SK-N-MC (cell line): ENCODE measurements around the gene ETNK1.

Experiments
- EZH2 ChIP-seq: fragments of 200-600 bp; sonication (generic); IDR thresholded peaks from one replicate; pipeline ENCODE4 v1.6.1; 2017; ENCODE audit warnings: antibody characterized with exemption
- POLR2AphosphoS5 ChIP-seq: IDR thresholded peaks from 2 replicates; pipeline ENCODE4 v1.6.1; 2012; ENCODE audit warnings: mild to moderate bottlenecking, low read depth, low read length, borderline replicate concordance

DNA sequence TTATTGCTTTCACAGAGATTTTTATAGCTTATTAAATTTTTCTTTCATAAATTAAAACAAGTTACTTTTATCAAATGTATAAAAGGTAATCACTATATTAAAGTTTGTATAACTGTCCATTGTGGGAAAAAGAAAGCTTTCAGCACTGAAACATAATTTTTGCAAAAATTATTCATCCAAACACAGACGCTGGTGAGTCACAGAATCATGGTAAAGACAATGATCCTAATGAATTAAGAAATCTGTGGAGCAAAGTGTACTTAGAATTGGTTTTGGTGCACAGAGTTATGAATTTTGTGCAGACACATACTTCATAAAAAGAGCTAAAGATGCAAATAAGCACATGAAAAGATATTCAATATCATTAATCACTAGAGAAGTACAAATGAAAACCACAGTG is 48.9 kb upstream of the ETNK1 start:
- TF ChIP-seq POLR2AphosphoS5 (no peak), EZH2 (no peak)
